ENCODE measurements around the gene SELENBP1.
A peak's percentile ranks its signal among the peaks of the same experiment; 100 is the strongest.

Gene SELENBP1

DNA sequence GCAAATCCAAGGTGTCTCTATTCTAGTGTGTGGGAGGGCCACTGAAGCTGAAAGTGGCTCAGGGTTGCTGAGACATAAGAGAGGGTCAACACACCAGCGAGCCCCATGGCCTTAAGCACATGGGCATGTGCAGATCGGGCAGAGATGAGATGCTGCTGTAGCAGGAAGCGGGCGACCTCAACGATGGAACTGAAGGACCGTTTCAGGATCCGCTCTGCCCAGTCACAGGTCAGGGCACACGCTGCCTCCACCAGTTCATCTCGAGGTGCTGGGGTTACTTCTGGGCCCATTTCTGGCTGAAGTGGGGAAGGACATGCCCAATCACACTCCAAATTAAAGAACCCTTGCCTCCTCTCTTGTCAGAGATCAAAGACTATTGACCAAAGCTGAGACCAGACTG lies 28.9 kb downstream of the SELENBP1 start:
- DNase-seq (ENCODE audit: low spot score): no peak

DNA sequence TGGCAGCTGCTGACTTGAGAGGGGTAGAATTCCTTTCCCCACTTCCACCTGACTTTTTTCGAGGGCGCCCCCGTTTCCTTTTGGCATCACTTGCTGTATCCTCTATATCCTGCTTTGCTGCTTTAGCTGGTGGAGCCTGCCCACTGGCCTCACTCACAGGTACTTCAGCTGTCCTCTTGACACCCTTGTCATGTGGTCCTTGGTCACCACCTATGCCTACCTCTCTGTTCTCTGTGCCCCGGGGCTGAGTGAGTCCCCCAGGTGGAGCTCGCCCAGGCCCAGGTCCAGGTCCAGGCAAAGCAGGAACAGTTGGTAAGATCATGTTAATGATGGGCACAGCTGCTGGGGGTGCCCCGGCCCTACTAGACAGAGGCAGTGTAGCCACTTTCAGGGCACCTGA lies 29.9 kb downstream of the SELENBP1 start:
- no peak for DNase-seq (ENCODE audit: low spot score)

DNA sequence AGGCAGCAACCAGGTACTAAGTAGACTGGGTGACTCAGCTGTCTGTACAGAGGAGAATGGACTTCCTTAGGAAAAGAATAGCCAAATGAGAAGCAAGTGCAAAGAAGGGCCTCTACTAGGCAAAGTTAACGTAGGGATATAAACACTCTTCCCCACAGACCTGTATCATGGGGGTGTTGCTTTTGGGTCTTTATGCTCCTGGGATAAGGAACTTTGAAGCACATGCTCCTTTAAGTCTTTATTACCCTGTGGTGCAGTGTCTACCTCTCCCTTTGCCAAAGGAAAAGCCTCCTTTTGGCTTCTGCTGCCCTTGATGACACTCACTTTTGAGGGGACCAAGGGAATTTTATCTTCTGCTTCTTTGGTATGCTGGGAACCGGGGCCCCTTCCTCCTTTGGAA lies 30.5 kb downstream of the SELENBP1 start:
- DNase-seq (ENCODE audit: low spot score): no peak

DNA sequence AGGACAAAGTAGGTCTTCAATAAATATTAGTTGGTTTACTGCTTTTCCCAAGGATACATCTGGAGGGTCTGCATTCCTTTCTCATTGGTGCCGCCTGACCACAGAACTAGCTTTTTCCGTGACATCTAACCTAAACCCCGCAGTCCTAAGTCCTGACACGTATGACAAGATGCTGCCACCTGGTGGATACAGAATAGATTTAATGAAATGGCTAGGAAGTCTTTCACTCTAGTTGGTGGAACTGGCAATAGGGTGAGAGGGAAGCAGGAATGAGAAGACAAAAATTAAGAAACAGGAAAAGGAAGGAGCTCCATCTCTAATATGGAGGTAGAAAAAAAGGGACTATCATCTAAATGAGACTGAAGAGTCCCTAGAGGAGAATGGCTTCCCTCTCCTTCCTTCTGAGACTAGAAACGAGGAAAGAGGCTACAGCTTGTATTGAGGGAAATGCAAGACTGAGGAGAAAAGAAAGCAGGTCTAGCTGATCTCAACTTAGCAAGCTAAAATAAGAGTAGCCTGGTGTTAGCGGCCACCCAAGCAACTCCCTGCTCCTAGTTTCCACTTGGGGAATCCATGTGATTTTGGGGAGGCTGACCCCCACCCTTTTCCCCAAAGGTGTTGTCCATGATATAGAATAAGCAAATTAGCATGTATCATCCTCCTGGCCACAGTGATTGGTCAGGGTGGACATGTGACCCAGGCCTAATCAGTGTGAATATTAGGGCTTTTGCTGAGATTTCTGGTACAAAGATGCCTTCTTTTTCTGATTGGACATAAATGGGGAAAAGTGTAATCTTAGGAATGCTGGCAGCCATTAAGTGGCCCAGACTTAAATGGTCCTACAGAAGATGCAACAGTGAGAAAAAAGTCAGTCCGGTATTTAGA lies 31.4 kb downstream of the SELENBP1 start:
- DNase-seq (ENCODE audit: low spot score): peak; percentile 62

DNA sequence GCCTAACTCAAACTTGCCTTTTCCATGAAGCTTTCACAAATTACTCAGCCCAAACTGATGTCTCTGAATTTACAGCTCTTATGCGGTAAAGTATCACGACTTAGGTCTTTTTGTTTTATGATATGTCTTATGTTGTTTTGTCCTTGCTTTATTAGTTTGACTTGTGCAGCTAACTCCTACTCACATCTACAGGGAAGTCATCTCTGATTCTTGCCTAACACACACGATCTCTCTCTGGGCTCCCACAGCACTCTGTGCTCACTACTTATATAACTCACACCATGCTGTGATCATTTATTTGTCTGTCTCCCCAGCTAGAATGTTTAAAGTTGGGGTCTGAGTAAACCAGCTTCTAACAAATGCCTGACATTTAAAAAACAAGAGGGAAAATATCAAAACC lies 35.9 kb downstream of the SELENBP1 start:
- no peak for DNase-seq (ENCODE audit: low spot score)

DNA sequence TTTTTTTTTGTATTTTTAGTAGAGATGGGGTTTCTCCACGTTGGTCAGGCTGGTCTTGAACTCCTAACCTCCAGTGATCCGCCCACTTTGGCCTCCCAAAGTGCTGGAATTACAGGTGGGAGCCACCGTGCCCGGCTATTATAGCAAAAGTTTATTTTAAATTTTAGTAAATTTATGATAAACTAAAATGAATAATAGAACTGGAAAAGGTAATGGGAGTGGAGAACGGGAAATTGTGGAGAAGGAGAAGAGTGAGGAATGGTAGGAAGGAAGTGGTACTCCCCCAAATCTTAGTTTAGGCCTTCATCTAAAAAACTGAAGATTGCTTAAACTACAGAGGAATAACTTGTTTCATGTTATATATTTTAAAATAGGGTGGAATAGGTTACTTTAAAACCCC lies 37.7 kb downstream of the SELENBP1 start:
- DNase-seq (ENCODE audit: low spot score): no peak

DNA sequence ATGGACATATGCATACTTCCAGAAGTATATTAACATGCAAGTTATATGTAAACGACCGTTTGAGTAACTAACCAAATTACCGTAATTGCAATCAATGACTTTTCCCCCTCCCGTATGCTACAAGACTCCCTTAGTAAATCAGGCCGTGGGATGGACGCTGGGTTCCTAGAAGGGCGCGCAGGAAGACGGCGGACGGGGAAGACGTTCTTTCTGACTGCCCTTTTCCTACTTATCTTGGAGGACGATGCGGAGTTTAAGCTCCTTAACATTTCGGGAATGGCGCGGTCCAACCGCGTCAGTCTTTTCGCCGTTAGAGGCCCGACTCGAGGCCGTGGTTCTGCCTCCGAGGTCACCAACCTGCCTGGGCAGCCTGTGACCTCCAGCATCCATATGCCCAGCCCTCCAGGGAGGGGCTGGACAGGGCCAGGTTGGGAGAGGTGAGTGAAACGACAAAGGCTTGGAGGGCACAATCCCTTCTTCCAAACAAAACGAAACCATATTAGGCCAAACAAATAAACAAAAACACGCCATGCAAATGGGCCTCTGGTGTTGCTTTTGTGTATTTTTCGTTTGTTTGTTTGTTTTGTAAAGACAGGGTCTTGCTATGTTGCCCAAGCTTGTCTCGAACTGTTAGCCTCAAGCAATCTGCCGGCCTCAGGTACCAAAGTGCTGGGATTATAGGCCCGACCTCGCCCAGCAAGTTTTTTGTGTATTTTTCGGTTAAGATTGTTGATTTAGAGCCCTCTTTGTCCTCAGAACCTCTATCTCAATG lies 44.4 kb downstream of the SELENBP1 start:
- DNase-seq (ENCODE audit: low spot score): no peak

DNA sequence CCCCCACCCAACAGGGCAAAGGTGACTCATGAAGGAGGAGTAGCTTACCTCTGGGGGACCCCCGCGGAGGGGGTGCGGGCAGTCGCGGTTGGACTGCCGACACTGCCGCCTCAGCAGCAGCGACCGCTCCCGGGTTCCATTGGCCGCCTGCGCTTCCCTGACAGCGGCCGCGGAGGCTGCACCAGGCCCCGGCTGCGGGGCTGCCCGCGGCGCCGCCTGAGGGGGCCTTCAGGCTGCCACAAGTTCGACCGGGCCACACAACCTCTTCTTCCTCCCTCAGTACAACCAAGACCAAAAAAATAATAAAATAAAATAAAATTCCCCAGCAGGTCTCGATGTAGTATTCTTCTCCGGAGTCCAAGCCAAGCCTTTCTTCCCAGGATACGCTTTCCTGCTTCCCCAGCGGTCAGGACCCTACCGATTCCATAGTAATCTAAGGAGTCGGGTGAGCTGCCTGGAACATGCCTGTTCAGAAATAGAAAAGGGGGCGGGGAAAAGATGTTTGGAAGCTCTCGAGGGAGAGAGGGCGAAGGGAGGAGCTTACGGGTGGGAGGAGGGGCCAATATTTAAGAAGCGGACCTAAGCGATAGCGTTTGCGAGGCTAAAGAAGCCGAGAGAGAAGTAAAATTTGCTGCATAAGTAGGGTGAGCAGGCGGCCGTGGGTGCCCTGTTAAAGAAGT lies 45.1 kb downstream of the SELENBP1 start, which contains the start of gene PI4KB:
Gene PI4KB (minus strand): TSS at position 194 of the 680 bp plus-strand sequence. CDS start 10,935 bp downstream, outside the sequence.
- peak; percentile 97 for DNase-seq (ENCODE audit: low spot score)

DNA sequence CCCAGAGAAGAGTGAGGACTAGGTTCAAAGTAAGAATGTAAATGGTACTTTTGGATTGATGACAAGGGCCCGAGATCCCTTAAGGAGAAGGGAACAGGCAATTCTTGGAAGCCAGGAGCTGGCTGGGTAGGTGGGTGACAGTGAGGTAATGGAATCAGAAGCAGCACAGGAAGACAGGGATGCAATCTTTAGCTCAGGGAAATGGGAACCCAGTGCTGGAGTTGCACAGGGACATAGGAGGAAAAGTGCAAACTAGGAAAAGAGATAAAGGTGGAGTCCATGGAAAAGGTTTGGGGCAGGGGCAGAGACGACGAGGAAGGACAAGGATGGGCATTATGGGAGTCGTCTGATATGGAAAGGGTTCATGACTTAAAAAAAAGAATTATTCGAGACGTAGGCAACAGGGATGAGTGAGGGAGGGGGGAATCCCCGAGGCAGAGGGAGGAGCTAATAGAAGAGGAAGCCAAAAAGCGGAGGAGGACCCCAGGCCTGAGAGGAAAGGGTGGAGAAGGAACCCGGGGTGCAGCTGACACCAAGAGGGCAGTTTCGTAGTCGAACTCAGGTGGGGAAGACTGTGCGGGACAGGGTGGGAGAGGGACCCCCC lies 45.8 kb downstream of the SELENBP1 start:
- peak; percentile 82 for DNase-seq (ENCODE audit: low spot score)

DNA sequence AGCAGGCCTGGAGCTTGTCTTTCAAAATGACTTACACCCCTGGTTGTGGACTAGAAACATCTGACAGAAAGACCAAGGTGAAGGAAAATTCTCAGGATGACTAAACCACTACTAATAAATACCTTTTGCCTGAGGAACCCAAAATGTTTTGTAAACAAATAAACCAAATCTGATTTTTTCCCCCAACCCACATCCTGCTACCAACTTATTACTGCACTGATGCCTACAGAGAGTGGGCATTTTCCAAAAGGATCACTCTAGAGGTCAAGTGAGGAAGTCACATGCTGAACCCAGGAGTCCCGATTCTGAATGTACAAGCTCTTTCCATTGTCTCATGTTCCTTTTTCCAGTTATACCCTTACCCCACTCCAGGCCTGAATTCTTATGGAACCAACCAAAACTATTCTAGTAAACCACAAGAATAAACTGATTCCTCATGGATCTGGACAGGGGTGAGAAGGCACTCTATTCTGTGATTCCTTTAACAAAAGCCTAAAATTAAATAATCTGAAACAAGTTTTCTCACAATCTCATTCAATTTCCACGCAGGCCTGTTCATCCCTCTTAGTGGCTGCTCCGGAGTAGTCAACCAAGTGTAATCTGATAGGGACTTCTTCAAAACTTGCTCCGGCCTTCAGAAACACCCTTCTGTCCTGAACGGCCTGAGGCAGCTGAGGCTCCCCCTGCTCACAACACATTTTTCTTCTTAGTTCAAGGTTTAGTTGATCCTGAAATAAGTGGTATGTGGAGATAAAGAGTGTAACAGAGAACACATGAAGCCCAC lies 46.7 kb downstream of the SELENBP1 start:
- DNase-seq (ENCODE audit: low spot score): no peak

DNA sequence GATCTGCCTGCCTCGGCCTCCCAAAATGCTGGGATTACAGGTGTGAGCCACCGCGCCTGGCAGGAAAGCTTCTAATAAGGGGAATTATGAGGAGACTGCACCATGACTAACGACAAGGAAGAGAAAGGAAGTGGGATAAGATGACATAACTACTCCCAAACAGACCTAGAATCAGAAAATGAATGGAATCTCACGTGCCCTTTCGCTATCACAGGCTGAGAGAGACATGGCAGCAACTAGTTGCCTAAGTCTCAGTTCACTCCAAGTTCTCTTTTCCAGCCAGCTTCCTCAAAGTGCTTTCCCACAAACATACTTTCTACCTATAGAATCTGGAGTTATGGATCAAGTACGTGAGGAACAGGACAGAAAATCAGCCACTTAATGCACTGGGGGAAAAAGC lies 47.3 kb downstream of the SELENBP1 start:
- no peak for DNase-seq (ENCODE audit: low spot score)

DNA sequence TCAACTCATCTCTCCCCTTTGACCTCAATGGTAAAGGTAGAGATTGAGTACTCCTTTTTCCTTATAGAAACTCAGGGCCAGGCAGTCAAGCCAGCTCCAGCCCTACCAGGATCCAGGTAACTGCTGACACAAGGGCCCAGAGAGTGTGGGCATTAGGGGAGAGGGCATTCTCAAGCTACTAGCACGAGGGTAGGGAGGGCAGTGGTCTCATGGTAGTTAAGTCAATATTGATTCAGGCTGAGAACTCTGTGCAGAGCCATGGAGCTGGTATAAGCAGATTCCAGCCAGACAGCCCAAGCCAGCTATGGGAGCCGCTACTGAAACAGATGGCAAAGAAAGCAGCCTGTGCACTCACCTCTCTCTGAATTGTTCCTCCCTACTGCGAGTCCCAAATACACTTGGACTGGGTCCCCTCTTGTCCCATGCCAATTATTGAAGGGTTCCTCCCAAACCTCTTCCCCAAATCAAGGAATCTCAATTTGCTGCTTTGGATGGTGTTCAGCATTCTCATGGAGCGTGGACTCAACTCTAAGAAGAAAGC lies 48.0 kb downstream of the SELENBP1 start:
- DNase-seq (ENCODE audit: low spot score): no peak

DNA sequence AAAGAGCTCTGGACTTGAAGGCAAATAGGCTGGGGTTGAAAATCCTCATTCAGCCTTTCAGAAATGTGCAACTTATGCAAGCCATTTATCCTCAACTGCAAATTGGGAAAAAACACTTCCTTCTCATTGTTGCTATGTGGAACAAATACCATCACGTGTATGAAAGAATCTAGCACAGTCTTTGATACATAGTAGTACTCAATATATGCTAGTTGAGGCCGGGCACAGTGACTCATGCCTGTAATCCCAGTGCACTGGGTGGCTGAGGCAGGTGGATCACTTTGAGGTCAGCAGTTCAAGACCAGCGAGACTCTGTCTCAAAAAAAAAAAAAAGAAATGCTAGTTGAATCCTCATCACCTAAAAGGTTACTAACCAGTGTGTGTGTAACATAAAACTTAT lies 53.5 kb downstream of the SELENBP1 start:
- DNase-seq (ENCODE audit: low spot score): no peak

DNA sequence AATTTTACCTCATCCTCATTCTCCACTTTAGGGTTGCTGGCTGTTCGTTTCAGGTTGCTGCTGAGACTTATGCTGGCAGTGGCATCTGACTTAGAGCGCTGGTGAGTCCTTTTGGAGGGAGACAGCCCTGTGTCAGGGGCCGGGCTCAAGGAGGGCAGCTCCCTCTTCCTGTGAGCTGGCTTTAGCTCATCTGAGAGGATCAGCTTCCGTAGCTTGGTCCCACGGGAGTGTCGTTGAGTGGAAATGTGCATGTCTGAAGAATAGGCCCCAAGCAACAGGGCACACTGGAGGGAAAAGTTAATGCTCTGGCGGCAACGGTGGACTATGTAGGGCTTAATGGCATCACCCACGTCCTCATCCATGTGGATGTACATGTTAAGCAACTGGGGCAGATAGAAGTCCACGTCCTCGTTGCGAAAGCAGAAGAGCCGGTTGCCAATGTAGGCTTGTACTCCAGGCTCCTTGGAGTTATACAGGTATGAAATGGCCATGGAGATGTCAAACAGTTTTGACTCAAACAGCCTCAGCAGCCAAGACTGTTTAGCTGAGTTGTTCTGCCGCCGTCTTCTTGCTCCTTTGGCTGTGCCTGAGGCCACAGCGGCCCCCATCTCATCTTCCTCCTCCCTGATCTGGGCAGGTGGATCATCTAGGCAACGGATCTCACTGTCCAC lies 56.8 kb downstream of the SELENBP1 start:
- no peak for DNase-seq (ENCODE audit: low spot score)

Data from germinal center (tissue), 1 donor.